Measurements from ENCODE around the gene CD37.

- no peak for TF ChIP-seq POLR2A (IDR thresholded peaks at IDR 0.05)
- TF ChIP-seq, protein P1, sequence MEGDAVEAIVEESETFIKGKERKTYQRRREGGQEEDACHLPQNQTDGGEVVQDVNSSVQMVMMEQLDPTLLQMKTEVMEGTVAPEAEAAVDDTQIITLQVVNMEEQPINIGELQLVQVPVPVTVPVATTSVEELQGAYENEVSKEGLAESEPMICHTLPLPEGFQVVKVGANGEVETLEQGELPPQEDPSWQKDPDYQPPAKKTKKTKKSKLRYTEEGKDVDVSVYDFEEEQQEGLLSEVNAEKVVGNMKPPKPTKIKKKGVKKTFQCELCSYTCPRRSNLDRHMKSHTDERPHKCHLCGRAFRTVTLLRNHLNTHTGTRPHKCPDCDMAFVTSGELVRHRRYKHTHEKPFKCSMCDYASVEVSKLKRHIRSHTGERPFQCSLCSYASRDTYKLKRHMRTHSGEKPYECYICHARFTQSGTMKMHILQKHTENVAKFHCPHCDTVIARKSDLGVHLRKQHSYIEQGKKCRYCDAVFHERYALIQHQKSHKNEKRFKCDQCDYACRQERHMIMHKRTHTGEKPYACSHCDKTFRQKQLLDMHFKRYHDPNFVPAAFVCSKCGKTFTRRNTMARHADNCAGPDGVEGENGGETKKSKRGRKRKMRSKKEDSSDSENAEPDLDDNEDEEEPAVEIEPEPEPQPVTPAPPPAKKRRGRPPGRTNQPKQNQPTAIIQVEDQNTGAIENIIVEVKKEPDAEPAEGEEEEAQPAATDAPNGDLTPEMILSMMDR (IDR thresholded peaks at IDR 0.05), result no peak
Measured at GRCh38 chr19:49364083-49364737, 29.0 kb downstream of the CD37 start.
